Tibial nerve (tissue), 4 donors: ENCODE results near the gene NEU1. TPM values are rescaled to one million over a fixed set of nuclear protein-coding genes. Genes with fewer than 3 reads are reported as not detected.
A peak's percentile ranks its signal among the peaks of the same experiment; 100 is the strongest.

Experiments used
- DNase-seq, 2 donors: peaks; one replicate each; pipeline ENCODE4 v3.0.0-alpha.2; 2019; ENCODE audit warnings: low spot score in 2 of 2
- H3K27ac ChIP-seq, 4 donors: fragments of 200-600 bp; sonication (generic) in 3 of 4; one replicate each; pipeline ENCODE4 v1.5.1; 2017 to 2019; ENCODE audit warnings: mild to moderate bottlenecking in 1 of 4
- H3K27me3 ChIP-seq, 2 donors: fragments of 200-600 bp; sonication (generic) in 1 of 2; one replicate each; pipeline versions ENCODE4 v1.5.1 to v1.6.0; 2017 to 2019
- H3K36me3 ChIP-seq, 3 donors: fragments of 200-600 bp; sonication (generic); one replicate each; pipeline ENCODE4 v1.5.1; 2018 to 2019
- H3K4me1 ChIP-seq, 4 donors: fragments of 200-600 bp; sonication (generic) in 3 of 4; one replicate each; pipeline ENCODE4 v1.5.1; 2017 to 2019
- H3K4me3 ChIP-seq, 4 donors: fragments of 200-600 bp; sonication (generic) in 3 of 4; one replicate each; pipeline ENCODE4 v1.5.1; 2017 to 2019; ENCODE audit warnings: mild to moderate bottlenecking in 1 of 4, moderate library complexity in 1 of 4
- H3K9me3 ChIP-seq, 4 donors: fragments of 200-600 bp; sonication (generic) in 3 of 4; one replicate each; pipeline ENCODE4 v1.5.1; 2017 to 2019
- EP300 ChIP-seq, 2 donors: sonication (generic); formaldehyde crosslinking; IDR thresholded peaks; one replicate each; pipeline ENCODE4 v1.6.1; 2017; ENCODE audit warnings: antibody characterized with exemption in 2 of 2, mild to moderate bottlenecking in 1 of 2
- POLR2A ChIP-seq, 2 donors: fragments of 450-650 bp; IDR thresholded peaks; one replicate each; pipeline ENCODE4 v1.6.1; 2017; ENCODE audit warnings: antibody characterized with exemption in 2 of 2, mild to moderate bottlenecking in 2 of 2, moderate library complexity in 2 of 2
- WGBS, 2 donors: methylation state at CpG; one replicate each; pipeline ENCODE4 v1.1.5; 2018; 5-methylcytosine and 5-hydroxymethylcytosine counted together
- total RNA-seq, 4 donors: library from RNA; depleted of rRNA; stranded (reverse); fragments of >200 nt; gene quantifications; one replicate each; pipeline ENCODE4 v1.1.0, GENCODE V29; 2016
- TF ChIP-seq, protein P1 (sequence below), 5 experiments: fragments of 200-600 bp in 3 of 5; fragments of 450-650 bp in 2 of 5; sonication (generic) in 3 of 5; IDR thresholded peaks; one replicate each; pipeline ENCODE4 v1.5.1; 2016 to 2019; ENCODE audit warnings: antibody characterized with exemption in 5 of 5, mild to moderate bottlenecking in 3 of 5, moderate library complexity in 2 of 5

The NEU1 gene
- total RNA-seq, 4 donors from 2014 or later: 25.8 to 44.6 (median 33.8) TPM

DNA sequence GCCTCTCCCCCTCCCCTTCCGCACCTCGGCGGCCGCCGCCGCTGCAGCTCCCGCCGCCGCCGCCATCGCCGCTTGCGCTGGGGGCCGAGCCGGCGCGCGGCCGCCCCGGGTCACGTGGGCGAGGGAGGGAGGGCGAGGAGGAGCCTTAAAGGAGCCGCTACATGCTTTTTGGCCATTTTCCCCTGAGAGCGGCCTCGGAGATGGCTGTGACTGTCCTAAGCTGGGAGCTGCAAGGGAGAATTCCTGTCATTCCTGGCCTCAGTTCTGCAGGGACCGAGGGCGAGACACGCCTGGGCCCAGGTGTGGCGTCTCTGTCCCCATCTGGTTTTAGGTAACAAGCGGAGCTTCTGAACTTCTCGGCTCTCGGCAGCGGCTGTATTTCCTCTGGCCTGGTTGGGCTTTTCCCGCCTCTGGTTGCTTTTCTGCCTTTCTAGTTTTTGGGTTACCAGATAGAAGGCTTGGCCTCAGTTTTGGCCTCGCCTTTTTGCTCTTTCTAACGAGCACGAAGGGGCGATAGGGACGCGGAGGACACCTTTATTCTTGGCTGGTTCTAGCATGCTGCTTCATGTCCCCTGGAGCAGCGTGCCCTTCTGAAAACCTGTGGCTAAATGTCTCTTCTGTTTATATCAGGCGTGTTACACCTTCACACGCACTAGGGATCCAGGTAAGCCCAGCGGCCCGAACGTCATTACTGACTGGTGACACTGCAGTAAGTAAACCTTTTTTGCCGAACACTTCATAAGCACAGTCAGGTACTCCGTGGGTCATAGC is 35.2 kb upstream of the NEU1 start, which contains the start of gene EHMT2:
Gene EHMT2, minus strand, starts transcription at position 87 of the 771 bp plus-strand sequence. Its CDS starts 21 bp downstream, at position 66.
- TF ChIP-seq POLR2A (IDR thresholded peaks at IDR 0.05) (peak; percentile 5 to 78), EP300 (IDR thresholded peaks at IDR 0.05) (peak in 1 of 2 donors; percentile 87)
- TF ChIP-seq, protein P1, sequence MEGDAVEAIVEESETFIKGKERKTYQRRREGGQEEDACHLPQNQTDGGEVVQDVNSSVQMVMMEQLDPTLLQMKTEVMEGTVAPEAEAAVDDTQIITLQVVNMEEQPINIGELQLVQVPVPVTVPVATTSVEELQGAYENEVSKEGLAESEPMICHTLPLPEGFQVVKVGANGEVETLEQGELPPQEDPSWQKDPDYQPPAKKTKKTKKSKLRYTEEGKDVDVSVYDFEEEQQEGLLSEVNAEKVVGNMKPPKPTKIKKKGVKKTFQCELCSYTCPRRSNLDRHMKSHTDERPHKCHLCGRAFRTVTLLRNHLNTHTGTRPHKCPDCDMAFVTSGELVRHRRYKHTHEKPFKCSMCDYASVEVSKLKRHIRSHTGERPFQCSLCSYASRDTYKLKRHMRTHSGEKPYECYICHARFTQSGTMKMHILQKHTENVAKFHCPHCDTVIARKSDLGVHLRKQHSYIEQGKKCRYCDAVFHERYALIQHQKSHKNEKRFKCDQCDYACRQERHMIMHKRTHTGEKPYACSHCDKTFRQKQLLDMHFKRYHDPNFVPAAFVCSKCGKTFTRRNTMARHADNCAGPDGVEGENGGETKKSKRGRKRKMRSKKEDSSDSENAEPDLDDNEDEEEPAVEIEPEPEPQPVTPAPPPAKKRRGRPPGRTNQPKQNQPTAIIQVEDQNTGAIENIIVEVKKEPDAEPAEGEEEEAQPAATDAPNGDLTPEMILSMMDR (IDR thresholded peaks at IDR 0.05): peak in 3 of 5 experiments; percentile 14 to 68 (median 60)
- H3K27ac ChIP-seq: peak within 1 kb of the TSS; percentile 87 to 92 (median 89)
- DNase-seq: peak; percentile 72 to 75
- H3K36me3 ChIP-seq: peaks cover 2 to 42% (median 3%) of the 10 kb centered on the region in 3 donors
- no peaks in the 10 kb centered on the region for H3K27me3 ChIP-seq
- WGBS, 2 donors: 0 to 1% methylated on average over 41 to 47 of the region's 49 CpGs
- H3K4me3 ChIP-seq: peak within 1 kb of the TSS; percentile 59 to 92 (median 82)
- peaks cover 0 to 49% (median 15%) of the 10 kb centered on the region in 4 donors for H3K4me1 ChIP-seq
- no peaks in the 10 kb centered on the region for H3K9me3 ChIP-seq

DNA sequence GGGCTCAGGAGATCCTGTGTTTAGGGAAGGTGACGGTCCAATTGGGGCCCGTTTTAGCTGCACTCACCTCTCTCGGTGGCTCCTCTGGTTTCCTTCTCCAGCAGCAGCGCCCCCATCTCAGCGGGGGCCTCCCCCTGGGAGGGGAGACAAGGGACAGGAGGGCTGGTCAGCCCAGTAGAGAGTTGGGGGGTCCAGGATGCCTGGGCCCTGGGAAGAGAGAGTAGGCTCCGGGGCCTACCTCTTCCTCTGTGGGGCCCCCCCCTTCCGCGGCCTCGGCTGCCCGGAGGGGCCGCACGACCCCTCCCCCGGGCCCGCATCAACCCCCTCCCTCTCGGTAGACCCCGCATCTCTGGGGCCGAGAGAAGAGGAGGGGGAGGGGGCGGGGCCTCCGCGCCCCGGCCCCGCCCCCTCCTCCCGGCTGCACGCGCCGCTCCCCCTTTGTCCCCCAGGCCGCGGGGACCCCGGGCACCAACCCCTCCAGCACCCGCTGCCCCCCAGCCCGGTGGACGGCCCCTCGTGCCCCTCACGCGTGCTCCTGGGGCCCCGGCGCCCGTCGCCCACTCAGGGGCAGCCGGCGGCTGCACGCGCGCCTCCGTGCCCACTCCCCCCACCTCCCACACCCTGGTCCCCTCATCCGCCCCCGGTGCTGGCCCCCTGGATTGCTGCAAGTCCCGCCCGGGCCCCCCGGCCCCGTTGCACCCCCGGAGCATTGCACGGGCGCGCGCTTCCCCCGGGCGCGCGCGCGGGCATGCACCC is 34.4 kb upstream of the NEU1 start:
- WGBS, 2 donors: 1 to 4% methylated on average over 8 to 23 of the region's 62 CpGs
- no peaks in the 10 kb centered on the region for H3K27me3 ChIP-seq
- H3K9me3 ChIP-seq: no peaks in the 10 kb centered on the region
- DNase-seq: no peak
- H3K4me3 ChIP-seq: peak overlapping the region; percentile 59 to 92 (median 82)
- H3K4me1 ChIP-seq: peaks cover 0 to 46% (median 12%) of the 10 kb centered on the region in 4 donors
- peaks cover 2 to 49% (median 11%) of the 10 kb centered on the region in 3 donors for H3K36me3 ChIP-seq
- no peak for TF ChIP-seq POLR2A (IDR thresholded peaks at IDR 0.05)
- TF ChIP-seq EP300 (IDR thresholded peaks at IDR 0.05): no peak
- TF ChIP-seq, protein P1 (IDR thresholded peaks at IDR 0.05): no peak
- H3K27ac ChIP-seq: peak overlapping the region; percentile 87 to 92 (median 89)

DNA sequence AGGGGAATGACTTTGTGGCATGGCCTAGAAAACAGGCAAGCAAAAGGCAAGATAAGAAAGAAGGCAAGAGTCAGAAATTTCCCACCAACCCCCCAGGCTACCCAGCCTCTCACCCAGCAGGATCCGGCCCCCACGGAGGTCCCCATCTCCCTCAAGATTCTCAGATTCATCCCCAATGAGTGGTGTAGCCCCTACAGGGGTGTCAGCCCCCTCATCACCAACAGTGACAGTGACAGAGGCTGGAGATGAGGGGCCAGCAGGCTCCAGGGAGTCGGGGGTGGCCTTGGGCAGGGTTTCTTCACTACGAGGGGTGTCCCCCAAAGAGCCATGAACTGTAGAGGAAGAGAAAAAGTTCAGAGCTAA is 33.9 kb upstream of the NEU1 start:
- WGBS, 2 donors: 24 to 41% methylated on average over 4 of the region's 4 CpGs
- Histone ChIP-seq H3K27me3 (no peaks in the 10 kb centered on the region), H3K27ac (peak overlapping the region; percentile 87 to 92 (median 89)), H3K4me3 (peak overlapping the region; percentile 59 to 92 (median 82)), H3K36me3 (peaks cover 2 to 55% (median 15%) of the 10 kb centered on the region in 3 donors), H3K9me3 (no peaks in the 10 kb centered on the region), H3K4me1 (peaks cover 0 to 46% (median 12%) of the 10 kb centered on the region in 4 donors)
- DNase-seq: no peak
- TF ChIP-seq, protein P1 (IDR thresholded peaks at IDR 0.05): no peak
- no peak for TF ChIP-seq EP300 (IDR thresholded peaks at IDR 0.05)

DNA sequence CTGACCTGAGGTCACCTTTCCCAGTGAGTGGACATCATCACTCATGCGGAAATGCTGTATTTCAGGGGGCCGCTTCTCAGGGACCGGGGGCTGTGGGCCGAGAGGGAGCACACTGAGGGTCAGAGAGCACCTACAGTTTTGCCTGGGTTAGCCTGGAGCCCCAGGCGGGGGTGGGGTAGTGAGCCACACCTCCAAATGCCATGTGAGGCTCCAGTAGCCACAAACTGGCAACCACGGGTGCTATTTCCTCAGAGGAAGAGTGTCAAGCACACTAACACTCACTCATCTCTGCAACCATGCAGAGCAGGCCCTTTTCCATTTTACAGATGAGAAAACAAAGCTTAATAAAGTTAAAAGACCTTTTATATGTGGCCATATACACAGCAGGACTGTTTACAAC is 30.2 kb upstream of the NEU1 start:
- no peak for DNase-seq
- H3K4me1 ChIP-seq: peaks cover 0 to 13% (median 3%) of the 10 kb centered on the region in 4 donors
- 75 to 77% methylated on average over 6 of the region's 6 CpGs for WGBS, 2 donors
- H3K4me3 ChIP-seq: no peak overlapping the region
- H3K9me3 ChIP-seq: no peaks in the 10 kb centered on the region
- TF ChIP-seq POLR2A (IDR thresholded peaks at IDR 0.05) (no peak), EP300 (IDR thresholded peaks at IDR 0.05) (no peak)
- TF ChIP-seq, protein P1 (IDR thresholded peaks at IDR 0.05): no peak
- H3K27me3 ChIP-seq: no peaks in the 10 kb centered on the region
- peaks cover 2 to 85% (median 19%) of the 10 kb centered on the region in 3 donors for H3K36me3 ChIP-seq
- H3K27ac ChIP-seq: no peak overlapping the region
